GM06990 (cell line): ENCODE results near the gene NOTCH4.
"Not testable (repeated sequence)": the region's sequence is repeated elsewhere in the genome, so short reads cannot be mapped to it uniquely, and the experiment has no call there.

Experiments
- DNase-seq: peaks from one replicate; pipeline ENCODE4 v3.0.0-alpha.2; 2011; ENCODE audit not compliant: insufficient read length; ENCODE audit errors: extremely low read depth
- H3K27me3 ChIP-seq: replicated peaks from 2 replicates; pipeline ENCODE4 v1.6.0; 2011; ENCODE audit warnings: low read length; ENCODE audit not compliant: control insufficient read depth, insufficient read depth
- H3K36me3 ChIP-seq: 2 replicates; pipeline ENCODE4 v1.5.1; 2011; ENCODE audit warnings: low read length; ENCODE audit not compliant: control insufficient read depth, insufficient read depth
- H3K4me3 ChIP-seq: replicated peaks from 2 replicates; pipeline ENCODE4 v1.5.1; 2011; ENCODE audit warnings: low read depth, mild to moderate bottlenecking, control low read depth, low read length
- TF ChIP-seq, protein P1 (sequence below): IDR thresholded peaks from 2 replicates; pipeline ENCODE4 v1.5.1; 2011; ENCODE audit warnings: low read length, control low read depth, mild to moderate bottlenecking, inconsistent platforms; ENCODE audit not compliant: insufficient read depth, poor library complexity, severe bottlenecking

The NOTCH4 gene

DNA sequence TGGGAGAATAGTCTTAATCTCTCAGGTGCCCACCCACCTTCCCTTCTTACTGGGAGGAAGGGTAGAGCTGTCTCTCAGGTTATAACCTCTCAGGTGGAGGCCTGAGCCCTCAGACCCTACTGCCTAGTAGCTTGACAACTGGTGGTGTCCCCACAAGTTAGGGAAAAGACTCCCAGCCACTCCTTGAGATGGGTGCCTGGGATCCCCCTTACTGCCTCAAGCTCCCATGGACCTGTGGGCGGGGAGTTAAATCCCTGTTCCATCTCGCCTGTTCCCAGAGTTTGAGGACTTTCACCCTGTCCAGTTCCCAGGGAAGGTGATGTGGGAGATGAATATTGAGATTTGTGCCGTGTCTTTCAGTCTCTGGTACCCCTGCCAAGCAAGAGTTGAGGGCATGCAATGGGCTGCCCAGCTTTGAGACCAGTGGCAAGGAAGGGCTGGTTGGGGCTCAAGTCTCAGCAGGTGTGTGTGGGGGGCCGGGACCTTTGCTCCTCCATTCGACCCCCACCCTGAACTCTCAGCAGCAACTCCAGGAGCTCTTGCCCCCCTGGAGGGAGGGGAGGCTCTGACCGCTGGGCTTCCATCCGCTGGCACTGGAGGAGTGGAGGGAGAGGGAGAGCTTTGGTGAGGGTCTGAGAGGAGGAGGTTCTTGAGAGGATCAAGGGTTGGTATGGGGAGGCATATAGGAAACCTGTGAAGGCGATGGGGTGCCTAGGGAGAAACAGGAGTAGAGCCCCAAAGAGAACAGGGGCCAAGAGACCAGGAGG lies 32.8 kb downstream of the NOTCH4 start:
- DNase-seq, result no peak
- Histone ChIP-seq H3K27me3 (no peaks in the 10 kb centered on the region), H3K4me3 (peak overlapping the region; percentile 92), H3K36me3 (peaks cover 12% of the 10 kb centered on the region)
- TF ChIP-seq, protein P1, sequence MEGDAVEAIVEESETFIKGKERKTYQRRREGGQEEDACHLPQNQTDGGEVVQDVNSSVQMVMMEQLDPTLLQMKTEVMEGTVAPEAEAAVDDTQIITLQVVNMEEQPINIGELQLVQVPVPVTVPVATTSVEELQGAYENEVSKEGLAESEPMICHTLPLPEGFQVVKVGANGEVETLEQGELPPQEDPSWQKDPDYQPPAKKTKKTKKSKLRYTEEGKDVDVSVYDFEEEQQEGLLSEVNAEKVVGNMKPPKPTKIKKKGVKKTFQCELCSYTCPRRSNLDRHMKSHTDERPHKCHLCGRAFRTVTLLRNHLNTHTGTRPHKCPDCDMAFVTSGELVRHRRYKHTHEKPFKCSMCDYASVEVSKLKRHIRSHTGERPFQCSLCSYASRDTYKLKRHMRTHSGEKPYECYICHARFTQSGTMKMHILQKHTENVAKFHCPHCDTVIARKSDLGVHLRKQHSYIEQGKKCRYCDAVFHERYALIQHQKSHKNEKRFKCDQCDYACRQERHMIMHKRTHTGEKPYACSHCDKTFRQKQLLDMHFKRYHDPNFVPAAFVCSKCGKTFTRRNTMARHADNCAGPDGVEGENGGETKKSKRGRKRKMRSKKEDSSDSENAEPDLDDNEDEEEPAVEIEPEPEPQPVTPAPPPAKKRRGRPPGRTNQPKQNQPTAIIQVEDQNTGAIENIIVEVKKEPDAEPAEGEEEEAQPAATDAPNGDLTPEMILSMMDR, result no peak

DNA sequence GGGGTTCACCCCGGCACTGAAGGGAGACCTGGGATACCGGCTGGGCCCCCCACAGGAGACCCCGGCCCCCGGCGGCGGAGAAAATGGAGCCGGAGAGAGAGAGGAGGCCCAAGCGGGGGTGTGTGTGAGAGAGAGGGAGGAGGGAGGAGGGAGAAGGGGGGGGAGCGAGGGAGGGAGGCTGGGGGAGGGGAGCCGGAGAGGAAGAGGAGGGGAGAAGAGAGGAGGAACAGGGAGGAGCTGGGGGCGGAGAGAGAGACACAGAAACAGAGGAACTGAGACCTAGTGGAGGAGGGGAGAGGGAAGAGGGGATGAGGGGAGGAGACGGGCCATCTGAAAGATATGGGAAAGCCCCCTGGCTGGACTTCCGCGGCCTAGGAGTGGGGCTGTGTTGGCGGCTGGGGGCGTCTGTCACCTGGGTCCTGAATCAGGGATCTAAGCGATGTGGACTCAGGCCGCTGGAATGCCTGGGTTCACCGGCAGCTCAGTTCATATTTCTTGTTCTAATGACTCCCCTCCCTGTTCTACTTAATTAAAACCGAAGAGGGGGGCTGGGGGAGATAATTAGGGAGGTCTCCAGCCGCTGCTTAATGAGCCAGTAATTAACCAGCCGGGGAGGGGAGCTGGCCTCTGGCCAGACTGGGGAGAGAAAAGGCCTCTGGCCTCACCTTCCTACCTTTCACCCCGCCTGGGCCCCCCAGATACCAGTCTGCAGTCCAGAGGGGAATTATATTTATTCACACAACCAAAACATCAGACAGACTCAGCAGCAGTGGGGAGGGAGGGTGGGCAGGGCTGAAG lies 33.6 kb downstream of the NOTCH4 start, which contains the start of gene PBX2:
TSS of gene PBX2 (minus strand) at position 149 of the 798 bp plus-strand sequence. CDS start 287 bp downstream, outside the sequence.
- TF ChIP-seq, protein P1, result no peak
- peak within 1 kb of the TSS; percentile 92 for H3K4me3 ChIP-seq
- H3K27me3 ChIP-seq, result no peaks in the 10 kb centered on the region
- peak; percentile 85 for DNase-seq
- H3K36me3 ChIP-seq, result peaks cover 12% of the 10 kb centered on the region

DNA sequence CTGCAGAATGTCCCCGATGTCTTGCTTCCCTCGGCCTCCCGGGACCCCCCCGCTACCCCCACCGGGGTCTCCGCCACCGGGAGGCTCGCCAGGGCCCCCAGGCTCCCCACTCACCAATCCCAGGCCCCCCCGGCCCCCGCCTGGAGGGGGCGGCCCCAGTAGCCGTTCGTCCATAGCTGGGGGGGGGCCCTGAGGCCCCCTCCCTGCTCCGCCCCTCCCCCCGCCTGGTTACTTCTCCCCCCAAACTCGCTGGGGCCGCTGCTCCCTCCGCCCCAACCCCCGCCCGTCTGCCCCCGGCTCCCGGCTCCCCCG lies 34.2 kb downstream of the NOTCH4 start:
- TF ChIP-seq, protein P1, result no peak
- H3K27me3 ChIP-seq, result no peaks in the 10 kb centered on the region
- H3K4me3 ChIP-seq, result peak overlapping the region; percentile 92
- H3K36me3 ChIP-seq, result peaks cover 12% of the 10 kb centered on the region
- no peak for DNase-seq

DNA sequence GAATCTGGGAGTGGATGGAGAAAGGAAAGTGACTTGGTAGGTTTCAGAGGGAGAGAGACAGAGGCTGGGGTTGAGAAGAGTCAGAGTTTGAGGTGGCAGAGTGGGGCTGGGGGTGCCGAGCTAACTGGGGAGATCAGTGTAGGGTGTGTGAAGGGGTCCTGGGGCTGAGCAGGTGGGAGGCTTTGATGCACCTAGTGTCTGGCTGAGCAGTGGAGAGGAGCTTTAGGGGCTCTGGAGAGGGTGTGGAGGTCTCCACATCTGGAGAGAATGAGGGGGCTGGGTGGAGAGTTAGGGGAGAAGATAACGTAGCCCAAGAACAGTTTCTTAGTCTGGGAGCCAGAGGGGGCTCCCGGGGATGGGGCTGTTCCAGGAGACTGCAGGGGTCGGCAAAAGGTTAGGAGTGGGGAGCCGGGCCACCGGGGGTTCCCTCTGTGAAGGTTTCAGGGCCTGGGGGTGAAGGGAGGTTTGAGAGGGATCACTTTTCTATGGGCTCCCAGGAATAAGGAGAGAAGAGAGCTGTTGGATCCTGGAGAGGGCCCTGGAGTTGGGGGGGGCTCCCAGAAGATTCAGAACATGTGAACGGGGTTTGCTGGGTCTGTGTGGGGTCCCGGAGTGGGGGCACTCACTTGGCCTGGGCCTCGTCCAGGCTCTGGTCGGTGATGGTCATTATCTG lies 34.7 kb downstream of the NOTCH4 start:
- Histone ChIP-seq H3K4me3 (peak overlapping the region; percentile 92), H3K36me3 (peaks cover 12% of the 10 kb centered on the region), H3K27me3 (no peaks in the 10 kb centered on the region)
- DNase-seq, result no peak
- TF ChIP-seq, protein P1, result no peak

DNA sequence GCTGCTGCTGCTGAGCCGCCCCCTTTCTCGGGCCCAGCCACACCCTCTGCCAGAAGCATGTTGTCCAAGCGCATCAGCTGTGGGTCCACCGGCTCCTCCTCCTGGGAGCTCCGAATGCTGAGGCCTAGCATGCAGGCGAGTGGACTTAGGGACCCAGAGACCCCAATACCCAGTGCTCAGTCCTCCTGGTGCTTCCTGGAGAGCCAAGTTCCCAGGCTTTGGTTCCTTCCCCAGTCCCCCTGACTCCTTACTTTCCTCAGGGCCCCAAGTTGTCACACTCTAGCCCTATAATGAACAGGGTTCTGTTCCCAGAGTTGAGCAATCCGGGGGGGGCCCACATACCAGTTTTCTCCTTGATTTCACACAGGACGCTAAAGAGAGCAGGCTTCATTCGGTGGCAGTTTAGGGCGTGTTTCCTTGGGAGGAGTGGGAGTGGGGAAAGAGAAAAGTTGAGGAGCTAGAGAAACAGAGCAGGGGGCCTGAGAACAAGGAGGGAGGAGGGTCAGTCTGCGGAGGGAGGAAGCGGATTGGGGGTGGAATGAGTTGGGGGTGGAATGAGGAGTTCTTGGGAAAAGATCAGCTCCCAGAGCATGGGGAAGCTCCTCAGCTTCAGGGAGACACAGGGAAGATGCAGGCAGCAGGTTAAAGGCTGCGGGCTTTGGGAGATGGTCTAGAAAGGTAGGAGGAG lies 35.3 kb downstream of the NOTCH4 start:
- no peak for DNase-seq
- TF ChIP-seq, protein P1, result no peak
- H3K36me3 ChIP-seq, result peaks cover 15% of the 10 kb centered on the region
- H3K4me3 ChIP-seq, result peak overlapping the region; percentile 92
- no peaks in the 10 kb centered on the region for H3K27me3 ChIP-seq

DNA sequence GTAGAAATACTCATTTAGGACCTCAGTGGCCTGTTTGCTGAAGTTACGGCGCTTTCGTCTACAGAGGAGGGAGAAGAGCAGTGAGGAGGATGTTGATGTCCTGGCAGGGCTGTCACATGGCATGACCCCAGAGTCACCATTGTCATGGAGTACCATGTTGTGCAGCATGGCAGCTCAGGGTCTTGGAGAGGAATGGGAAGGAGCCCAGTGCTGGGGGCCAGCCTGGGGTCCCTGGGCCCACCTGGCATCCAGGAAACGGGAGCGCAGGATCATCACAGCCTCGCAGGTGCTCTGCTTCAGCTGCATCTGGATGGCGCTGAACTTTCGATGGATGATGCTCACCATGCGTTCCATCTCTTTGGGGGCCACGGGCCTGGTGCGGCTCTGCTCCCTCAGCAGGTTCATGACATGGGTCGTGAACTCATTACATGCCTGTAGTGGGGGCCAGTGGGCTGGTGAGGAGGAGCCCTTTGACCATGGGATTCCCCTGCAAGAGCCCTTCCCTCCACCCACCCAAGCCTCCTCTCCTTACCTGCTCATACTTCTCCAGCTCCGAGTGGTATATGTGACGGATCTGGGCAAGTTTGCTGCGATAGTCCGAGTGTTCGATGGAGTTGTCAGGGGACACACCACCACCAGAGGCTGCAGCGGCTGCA lies 36.0 kb downstream of the NOTCH4 start:
- H3K36me3 ChIP-seq, result peaks cover 20% of the 10 kb centered on the region
- DNase-seq, H3K27me3 ChIP-seq, H3K4me3 ChIP-seq: not testable (repeated sequence)
